ENCODE data around the gene KLHL24. TPM values are rescaled to one million over a fixed set of nuclear protein-coding genes. Genes with fewer than 3 reads are reported as not detected.

The KLHL24 gene
- total and polyA plus RNA-seq, 3 donors from 2014 or later, result 17.1 to 56.5 (median 44.6) TPM

DNA sequence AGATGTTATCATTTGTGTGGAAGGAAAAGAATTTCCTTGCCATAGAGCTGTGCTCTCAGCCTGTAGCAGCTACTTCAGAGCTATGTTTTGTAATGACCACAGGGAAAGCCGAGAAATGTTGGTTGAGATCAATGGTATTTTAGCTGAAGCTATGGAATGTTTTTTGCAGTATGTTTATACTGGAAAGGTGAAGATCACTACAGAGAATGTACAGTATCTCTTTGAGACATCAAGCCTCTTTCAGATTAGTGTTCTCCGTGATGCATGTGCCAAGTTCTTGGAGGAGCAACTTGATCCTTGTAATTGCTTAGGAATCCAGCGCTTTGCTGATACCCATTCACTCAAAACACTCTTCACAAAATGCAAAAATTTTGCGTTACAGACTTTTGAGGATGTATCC, 15.1 kb downstream of the KLHL24 start:
- no peak overlapping the region for H3K27ac ChIP-seq
- DNase-seq, result no peak
- no peak overlapping the region for H3K4me3 ChIP-seq
- no peaks in the 10 kb centered on the region for H3K4me1 ChIP-seq
- H3K36me3 ChIP-seq (ENCODE audit: low read depth, missing control alignments), result no peaks in the 10 kb centered on the region
- 94 to 95% methylated on average over 4 of the region's 4 CpGs for WGBS, 2 donors
- TF ChIP-seq POLR2A (IDR thresholded peaks at IDR 0.05), result no peak
- TF ChIP-seq, protein P1, sequence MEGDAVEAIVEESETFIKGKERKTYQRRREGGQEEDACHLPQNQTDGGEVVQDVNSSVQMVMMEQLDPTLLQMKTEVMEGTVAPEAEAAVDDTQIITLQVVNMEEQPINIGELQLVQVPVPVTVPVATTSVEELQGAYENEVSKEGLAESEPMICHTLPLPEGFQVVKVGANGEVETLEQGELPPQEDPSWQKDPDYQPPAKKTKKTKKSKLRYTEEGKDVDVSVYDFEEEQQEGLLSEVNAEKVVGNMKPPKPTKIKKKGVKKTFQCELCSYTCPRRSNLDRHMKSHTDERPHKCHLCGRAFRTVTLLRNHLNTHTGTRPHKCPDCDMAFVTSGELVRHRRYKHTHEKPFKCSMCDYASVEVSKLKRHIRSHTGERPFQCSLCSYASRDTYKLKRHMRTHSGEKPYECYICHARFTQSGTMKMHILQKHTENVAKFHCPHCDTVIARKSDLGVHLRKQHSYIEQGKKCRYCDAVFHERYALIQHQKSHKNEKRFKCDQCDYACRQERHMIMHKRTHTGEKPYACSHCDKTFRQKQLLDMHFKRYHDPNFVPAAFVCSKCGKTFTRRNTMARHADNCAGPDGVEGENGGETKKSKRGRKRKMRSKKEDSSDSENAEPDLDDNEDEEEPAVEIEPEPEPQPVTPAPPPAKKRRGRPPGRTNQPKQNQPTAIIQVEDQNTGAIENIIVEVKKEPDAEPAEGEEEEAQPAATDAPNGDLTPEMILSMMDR (IDR thresholded peaks at IDR 0.05), result no peak
- H3K27me3 ChIP-seq, result no peaks in the 10 kb centered on the region
- intact Hi-C loops (cut with DNase I; ENCODE audit: low total_unique reads), result no loop called here
- H3K9me3 ChIP-seq, result no peaks in the 10 kb centered on the region

DNA sequence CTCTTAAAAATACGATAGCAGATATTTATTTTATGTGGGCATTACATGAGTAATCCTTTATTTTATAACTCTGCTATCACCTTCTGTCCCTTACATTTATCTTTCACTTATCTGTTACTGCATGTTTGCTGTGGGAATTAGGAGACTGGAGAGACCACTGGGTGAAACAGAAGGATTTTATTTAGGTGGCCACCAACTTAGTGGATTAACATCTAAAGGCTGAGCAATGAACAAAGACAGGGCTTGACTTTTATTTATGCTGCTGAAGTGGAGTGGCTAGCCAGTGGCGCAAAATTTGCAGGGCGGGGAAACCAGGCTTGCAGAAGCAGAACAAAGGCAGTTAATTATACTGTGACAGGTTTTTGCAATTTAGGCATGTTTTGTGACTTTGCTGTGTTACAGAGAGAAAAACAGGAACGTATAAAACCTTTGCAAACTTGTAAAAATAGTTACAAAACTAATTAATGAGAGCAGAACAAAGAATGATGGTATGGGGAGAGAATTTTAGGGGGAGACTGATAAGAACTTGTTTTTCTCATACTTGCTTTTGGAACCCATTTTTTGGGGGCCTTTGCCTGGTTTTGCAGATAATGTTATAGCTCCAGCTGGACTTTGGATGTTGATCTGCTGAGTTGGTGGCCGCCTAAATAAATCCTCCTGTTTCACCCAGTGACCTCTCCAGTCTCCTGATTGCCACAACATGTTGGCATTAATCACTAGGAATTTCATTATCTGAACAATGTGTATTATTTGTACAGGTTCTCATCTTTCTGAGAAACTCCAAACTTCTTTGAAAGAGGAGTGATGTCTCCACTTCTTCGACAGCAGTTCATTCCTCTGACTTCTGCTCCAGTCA, 18.0 kb downstream of the KLHL24 start:
- H3K27me3 ChIP-seq, result no peaks in the 10 kb centered on the region
- intact Hi-C loops (cut with DNase I; ENCODE audit: low total_unique reads), result no loop called here
- H3K36me3 ChIP-seq (ENCODE audit: low read depth, missing control alignments), result no peaks in the 10 kb centered on the region
- TF ChIP-seq POLR2A (IDR thresholded peaks at IDR 0.05), result no peak
- TF ChIP-seq, protein P1 (IDR thresholded peaks at IDR 0.05), result no peak
- DNase-seq, result no peak
- H3K9me3 ChIP-seq, result no peaks in the 10 kb centered on the region
- WGBS, 2 donors, result 76 to 93% methylated on average over 6 of the region's 6 CpGs
- H3K4me1 ChIP-seq, result no peaks in the 10 kb centered on the region
- no peak overlapping the region for H3K27ac ChIP-seq
- no peak overlapping the region for H3K4me3 ChIP-seq

DNA sequence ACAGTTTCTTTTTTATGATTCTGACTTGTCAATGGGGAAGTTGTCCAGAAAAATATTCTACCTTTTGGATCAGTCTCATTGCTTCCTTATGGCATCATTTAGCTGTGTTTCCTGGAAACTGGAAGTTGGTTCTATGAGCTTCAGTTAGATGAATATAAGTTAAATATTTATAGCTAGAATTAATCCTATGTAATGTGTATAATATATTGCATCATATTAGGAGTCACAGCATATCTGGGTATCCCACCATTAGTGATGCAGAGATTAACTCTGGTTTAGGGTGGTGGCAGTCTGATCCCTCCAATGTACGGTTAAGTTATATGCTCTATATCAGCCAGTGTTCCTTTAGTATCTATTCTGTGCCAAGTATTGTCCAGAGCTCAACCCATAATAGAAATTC, 19.3 kb downstream of the KLHL24 start:
- 100% methylated on average over 1 of the region's 1 CpG for WGBS, 2 donors
- TF ChIP-seq POLR2A (IDR thresholded peaks at IDR 0.05), result no peak
- H3K4me1 ChIP-seq, result no peaks in the 10 kb centered on the region
- H3K36me3 ChIP-seq (ENCODE audit: low read depth, missing control alignments), result no peaks in the 10 kb centered on the region
- no peaks in the 10 kb centered on the region for H3K9me3 ChIP-seq
- no peak overlapping the region for H3K27ac ChIP-seq
- H3K27me3 ChIP-seq, result no peaks in the 10 kb centered on the region
- intact Hi-C loops (cut with DNase I; ENCODE audit: low total_unique reads), result no loop called here
- no peak overlapping the region for H3K4me3 ChIP-seq
- no peak for DNase-seq

DNA sequence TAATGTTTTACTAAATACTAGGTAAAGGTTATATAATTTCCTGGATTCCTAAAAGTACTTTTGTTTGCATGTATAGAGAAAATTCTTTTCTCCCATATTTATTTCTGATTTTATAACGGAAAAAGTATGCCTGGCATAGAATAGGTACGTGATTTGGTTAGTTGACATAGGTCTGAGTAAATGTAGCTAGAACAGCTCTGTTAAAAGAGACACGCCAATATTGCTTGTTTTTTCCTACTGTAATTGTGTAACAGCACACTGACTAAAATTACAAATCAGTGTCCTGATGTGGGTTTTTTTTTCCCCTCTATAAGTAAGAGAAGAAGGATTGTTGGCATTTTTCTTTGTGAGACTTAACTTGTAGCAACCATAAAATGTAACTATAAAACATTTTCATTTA, 26.7 kb downstream of the KLHL24 start:
- Histone ChIP-seq H3K4me3 (no peak overlapping the region), H3K9me3 (no peaks in the 10 kb centered on the region), H3K36me3 (ENCODE audit: low read depth, missing control alignments) (no peaks in the 10 kb centered on the region), H3K4me1 (no peaks in the 10 kb centered on the region), H3K27ac (no peak overlapping the region), H3K27me3 (no peaks in the 10 kb centered on the region)
- intact Hi-C loops (cut with DNase I; ENCODE audit: low total_unique reads), result no loop called here
- DNase-seq, result no peak
- TF ChIP-seq, protein P1 (IDR thresholded peaks at IDR 0.05), result no peak
- TF ChIP-seq POLR2A (IDR thresholded peaks at IDR 0.05), result no peak
- WGBS, 2 donors, result 24 to 75% methylated on average over 3 of the region's 3 CpGs

DNA sequence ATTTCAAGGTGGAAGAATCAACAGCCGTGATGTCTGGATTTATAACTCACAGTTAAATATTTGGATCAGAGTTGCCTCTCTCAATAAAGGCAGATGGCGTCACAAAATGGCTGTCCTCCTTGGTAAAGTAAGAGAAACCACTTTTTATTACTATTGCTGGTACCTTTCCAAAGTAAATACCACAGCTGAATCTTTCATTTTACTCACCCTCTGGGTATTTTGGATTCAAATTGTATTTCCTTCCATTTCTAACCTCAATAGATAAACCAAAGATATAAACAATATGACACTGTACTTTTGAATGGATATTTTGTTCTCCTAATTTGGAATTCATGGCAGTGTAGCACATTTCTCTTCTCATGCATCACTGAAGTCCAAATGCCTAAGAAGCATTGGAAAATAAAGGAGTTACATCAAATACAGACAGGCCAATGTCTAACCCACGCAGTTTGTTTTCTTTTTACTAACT, 29.5 kb downstream of the KLHL24 start:
- Histone ChIP-seq H3K4me1 (no peaks in the 10 kb centered on the region), H3K27me3 (no peaks in the 10 kb centered on the region), H3K36me3 (ENCODE audit: low read depth, missing control alignments) (no peaks in the 10 kb centered on the region), H3K4me3 (no peak overlapping the region), H3K27ac (no peak overlapping the region), H3K9me3 (no peaks in the 10 kb centered on the region)
- no peak for DNase-seq
- WGBS, 2 donors, result 81 to 90% methylated on average over 3 of the region's 3 CpGs
- no peak for TF ChIP-seq POLR2A (IDR thresholded peaks at IDR 0.05)
- TF ChIP-seq, protein P1 (IDR thresholded peaks at IDR 0.05), result no peak
- intact Hi-C loops (cut with DNase I; ENCODE audit: low total_unique reads), result no loop called here

Measured in testis (tissue), 3 donors.